Erythroblast (primary cell): ENCODE results near the gene SERPINA4.

Experiments
- DNase-seq, 2 experiments: peaks; one replicate each; lab custom pipeline; 2025; lab: John Stamatoyannopoulos, UW
- GATA1 ChIP-seq: IDR thresholded peaks from 2 replicates; pipeline ENCODE4 v1.6.1; 2011; ENCODE audit warnings: low read depth, mild to moderate bottlenecking, control low read depth, low read length, moderate library complexity
- POLR2A ChIP-seq: IDR thresholded peaks from 2 replicates; pipeline ENCODE4 v1.6.1; 2011; ENCODE audit warnings: mild to moderate bottlenecking, low read length

The SERPINA4 gene

GRCh38 chr14:94548131-94548998 lies 12.9 kb upstream of the SERPINA4 start:
- DNase-seq: no peak

GRCh38 chr14:94548999-94549985 lies 11.9 kb upstream of the SERPINA4 start:
- TF ChIP-seq POLR2A: no peak
- TF ChIP-seq GATA1: no peak
- DNase-seq: peak; percentile 33 to 64

More at GRCh38 chr14:94548131-94548998, 12.9 kb upstream of the SERPINA4 start:
- TF ChIP-seq GATA1: no peak
- TF ChIP-seq POLR2A: no peak

- no peak for TF ChIP-seq POLR2A
- no peak for TF ChIP-seq GATA1
- DNase-seq: no peak
These were observed 11.2 kb upstream of the SERPINA4 start for GRCh38 chr14:94550041-94550440.

GRCh38 chr14:94555991-94556390 lies 5.3 kb upstream of the SERPINA4 start:
- TF ChIP-seq GATA1: no peak
- no peak for TF ChIP-seq POLR2A
- DNase-seq: no peak

GRCh38 chr14:94557327-94557726 lies 3.9 kb upstream of the SERPINA4 start:
- no peak for TF ChIP-seq GATA1
- TF ChIP-seq POLR2A: no peak
- DNase-seq: no peak

- TF ChIP-seq GATA1: no peak
- no peak for TF ChIP-seq POLR2A
- DNase-seq: no peak
These were observed 2.4 kb upstream of the SERPINA4 start for GRCh38 chr14:94558842-94559241.

- no peak for TF ChIP-seq POLR2A
- TF ChIP-seq GATA1: no peak
- no peak for DNase-seq
These were observed 1.5 kb upstream of the SERPINA4 start for GRCh38 chr14:94559638-94560290.

GRCh38 chr14:94560291-94560665 lies 964 bp upstream of the SERPINA4 start:
- TF ChIP-seq GATA1 (no peak), POLR2A (no peak)
- DNase-seq: no peak

GRCh38 chr14:94561656-94562010 lies 391 bp downstream of the SERPINA4 start:
- TF ChIP-seq POLR2A (no peak), GATA1 (no peak)
- DNase-seq: no peak

GRCh38 chr14:94562022-94562421 lies 780 bp downstream of the SERPINA4 start:
- no peak for DNase-seq
- TF ChIP-seq GATA1 (no peak), POLR2A (no peak)

- TF ChIP-seq POLR2A (no peak), GATA1 (no peak)
- DNase-seq: no peak
These were observed 2.0 kb downstream of the SERPINA4 start for GRCh38 chr14:94562941-94563883.

- DNase-seq: no peak
- TF ChIP-seq POLR2A (no peak), GATA1 (no peak)
These were observed 3.1 kb downstream of the SERPINA4 start for GRCh38 chr14:94564381-94564780.

- no peak for DNase-seq
- no peak for TF ChIP-seq POLR2A
- no peak for TF ChIP-seq GATA1
These were observed 6.9 kb downstream of the SERPINA4 start for GRCh38 chr14:94568186-94568585.
